ENCODE data around the gene CA7.

GRCh38 chr16:66857437-66857836, 13.2 kb downstream of the CA7 start:
- TF ChIP-seq, protein P1, sequence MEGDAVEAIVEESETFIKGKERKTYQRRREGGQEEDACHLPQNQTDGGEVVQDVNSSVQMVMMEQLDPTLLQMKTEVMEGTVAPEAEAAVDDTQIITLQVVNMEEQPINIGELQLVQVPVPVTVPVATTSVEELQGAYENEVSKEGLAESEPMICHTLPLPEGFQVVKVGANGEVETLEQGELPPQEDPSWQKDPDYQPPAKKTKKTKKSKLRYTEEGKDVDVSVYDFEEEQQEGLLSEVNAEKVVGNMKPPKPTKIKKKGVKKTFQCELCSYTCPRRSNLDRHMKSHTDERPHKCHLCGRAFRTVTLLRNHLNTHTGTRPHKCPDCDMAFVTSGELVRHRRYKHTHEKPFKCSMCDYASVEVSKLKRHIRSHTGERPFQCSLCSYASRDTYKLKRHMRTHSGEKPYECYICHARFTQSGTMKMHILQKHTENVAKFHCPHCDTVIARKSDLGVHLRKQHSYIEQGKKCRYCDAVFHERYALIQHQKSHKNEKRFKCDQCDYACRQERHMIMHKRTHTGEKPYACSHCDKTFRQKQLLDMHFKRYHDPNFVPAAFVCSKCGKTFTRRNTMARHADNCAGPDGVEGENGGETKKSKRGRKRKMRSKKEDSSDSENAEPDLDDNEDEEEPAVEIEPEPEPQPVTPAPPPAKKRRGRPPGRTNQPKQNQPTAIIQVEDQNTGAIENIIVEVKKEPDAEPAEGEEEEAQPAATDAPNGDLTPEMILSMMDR (IDR thresholded peaks at IDR 0.05): no peak
- TF ChIP-seq EP300 (IDR thresholded peaks at IDR 0.05) (no peak), POLR2A (IDR thresholded peaks at IDR 0.05) (no peak)

Measured in tibial nerve (tissue), 4 donors.